Nephron (organoid): ENCODE data around the gene NEGR1.

ENCODE experiments used
- H3K27ac Mint-ChIP-seq, 3 experiments: 2 replicates each; pipeline ENCODE4 v1.8.0; 2020; ENCODE audit warnings: mixed read lengths in 3 of 3, mild to moderate bottlenecking in 2 of 3, moderate library complexity in 1 of 3
- H3K27me3 Mint-ChIP-seq: 2 replicates; pipeline ENCODE4 v1.8.0; 2021; ENCODE audit warnings: low read depth, mild to moderate bottlenecking, moderate library complexity, mixed read lengths
- H3K36me3 Mint-ChIP-seq: 2 replicates; pipeline ENCODE4 v1.8.0; 2020; ENCODE audit warnings: low read depth, mixed read lengths
- H3K4me1 Mint-ChIP-seq: 2 replicates; pipeline ENCODE4 v1.8.0; 2020; ENCODE audit warnings: mixed read lengths
- H3K4me3 Mint-ChIP-seq, 3 experiments: 2 replicates each; pipeline ENCODE4 v1.8.0; 2020; ENCODE audit warnings: mild to moderate bottlenecking in 3 of 3, mixed read lengths in 3 of 3, moderate library complexity in 2 of 3
- H3K9me3 Mint-ChIP-seq: 2 replicates; pipeline ENCODE4 v1.8.0; 2020; ENCODE audit warnings: mixed read lengths
- TF ChIP-seq, protein P1 (sequence below), 3 experiments: fragments of 200-600 bp; sonication (generic); IDR thresholded peaks; one replicate each; pipeline ENCODE4 v1.5.0; 2021; ENCODE audit warnings: antibody characterized with exemption in 3 of 3; ENCODE audit not compliant: unreplicated experiment in 3 of 3

Gene NEGR1

DNA sequence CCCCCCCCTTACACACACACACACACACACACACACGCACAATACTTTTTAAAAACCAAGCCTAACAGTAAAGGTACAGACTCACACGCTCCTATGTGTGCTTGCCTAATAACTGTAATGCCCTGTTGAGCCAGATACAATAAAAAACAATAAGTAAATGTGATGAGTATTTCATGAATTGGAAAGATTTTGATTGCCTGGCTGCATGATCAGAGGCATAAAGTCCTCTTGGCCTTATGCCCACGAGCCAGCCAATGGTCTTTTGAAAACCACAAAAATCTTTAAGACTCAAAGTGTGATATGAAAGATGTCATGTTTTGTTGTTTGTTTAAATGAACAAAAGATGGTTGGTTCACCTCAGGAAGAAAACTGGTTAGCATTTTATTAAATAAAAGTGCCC lies 759.6 kb downstream of the NEGR1 start:
- Mint-ChIP-seq H3K27me3 (peaks cover 3% of the 10 kb centered on the region), H3K36me3 (no peaks in the 10 kb centered on the region), H3K4me1 (no peaks in the 10 kb centered on the region), H3K9me3 (no peaks in the 10 kb centered on the region), H3K4me3 (no peak overlapping the region), H3K27ac (no peak overlapping the region)
- TF ChIP-seq, protein P1, sequence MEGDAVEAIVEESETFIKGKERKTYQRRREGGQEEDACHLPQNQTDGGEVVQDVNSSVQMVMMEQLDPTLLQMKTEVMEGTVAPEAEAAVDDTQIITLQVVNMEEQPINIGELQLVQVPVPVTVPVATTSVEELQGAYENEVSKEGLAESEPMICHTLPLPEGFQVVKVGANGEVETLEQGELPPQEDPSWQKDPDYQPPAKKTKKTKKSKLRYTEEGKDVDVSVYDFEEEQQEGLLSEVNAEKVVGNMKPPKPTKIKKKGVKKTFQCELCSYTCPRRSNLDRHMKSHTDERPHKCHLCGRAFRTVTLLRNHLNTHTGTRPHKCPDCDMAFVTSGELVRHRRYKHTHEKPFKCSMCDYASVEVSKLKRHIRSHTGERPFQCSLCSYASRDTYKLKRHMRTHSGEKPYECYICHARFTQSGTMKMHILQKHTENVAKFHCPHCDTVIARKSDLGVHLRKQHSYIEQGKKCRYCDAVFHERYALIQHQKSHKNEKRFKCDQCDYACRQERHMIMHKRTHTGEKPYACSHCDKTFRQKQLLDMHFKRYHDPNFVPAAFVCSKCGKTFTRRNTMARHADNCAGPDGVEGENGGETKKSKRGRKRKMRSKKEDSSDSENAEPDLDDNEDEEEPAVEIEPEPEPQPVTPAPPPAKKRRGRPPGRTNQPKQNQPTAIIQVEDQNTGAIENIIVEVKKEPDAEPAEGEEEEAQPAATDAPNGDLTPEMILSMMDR (IDR thresholded peaks at IDR 0.05; ENCODE audit: unreplicated experiment in 3 of 3): no peak

DNA sequence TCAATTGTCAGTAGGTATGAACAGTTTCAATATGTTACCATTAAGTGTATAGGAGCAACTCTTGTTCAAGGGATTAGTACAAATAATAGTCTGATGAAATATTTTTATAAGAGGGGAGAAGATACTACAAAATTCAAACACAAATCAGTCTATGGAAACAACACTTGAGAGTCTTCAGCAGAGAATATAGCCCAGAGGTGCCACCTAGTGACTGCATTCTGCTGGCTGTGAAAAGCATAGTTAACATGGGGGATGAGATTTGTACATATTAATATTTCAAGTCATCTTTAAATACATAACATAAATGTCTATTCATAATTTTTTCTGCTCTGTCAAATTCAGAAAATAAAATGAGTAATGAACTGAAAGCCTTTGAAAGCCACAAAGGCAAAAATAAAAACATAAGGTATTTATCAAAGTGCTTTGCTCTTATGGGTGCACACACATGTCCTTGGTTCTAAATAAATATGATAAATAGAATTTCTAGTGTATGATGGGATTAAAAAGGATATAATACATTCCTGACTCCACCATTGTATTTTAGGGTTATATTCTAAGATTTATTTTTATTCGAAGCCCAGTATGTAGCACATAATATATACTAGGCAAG lies 760.6 kb downstream of the NEGR1 start:
- Mint-ChIP-seq H3K27ac (no peak overlapping the region), H3K4me3 (no peak overlapping the region), H3K27me3 (no peaks in the 10 kb centered on the region), H3K9me3 (no peaks in the 10 kb centered on the region), H3K4me1 (no peaks in the 10 kb centered on the region), H3K36me3 (no peaks in the 10 kb centered on the region)
- TF ChIP-seq, protein P1 (IDR thresholded peaks at IDR 0.05; ENCODE audit: unreplicated experiment in 3 of 3): peak; percentile 51 to 72 (median 70)

DNA sequence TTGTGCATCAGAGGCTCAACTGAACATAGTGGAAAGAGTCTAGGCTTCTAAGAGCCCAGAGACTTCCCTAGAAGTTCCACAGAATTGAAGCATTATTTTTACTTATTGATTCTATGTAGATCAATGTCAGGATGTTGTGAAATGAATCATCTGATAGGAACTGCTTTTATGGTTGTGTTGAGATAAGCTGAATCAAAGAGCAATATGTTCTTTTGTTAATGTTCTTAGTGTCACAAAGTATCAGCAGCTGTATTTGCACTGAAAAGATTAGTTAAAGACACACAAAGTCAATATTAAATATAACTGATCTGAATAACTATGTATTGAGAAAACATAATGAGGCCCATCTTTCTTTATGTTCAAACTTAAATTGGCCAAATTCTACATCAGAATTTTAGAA lies 770.8 kb downstream of the NEGR1 start:
- Mint-ChIP-seq H3K9me3 (peaks cover 9% of the 10 kb centered on the region), H3K27ac (no peak overlapping the region), H3K27me3 (no peaks in the 10 kb centered on the region), H3K4me1 (no peaks in the 10 kb centered on the region), H3K4me3 (no peak overlapping the region), H3K36me3 (no peaks in the 10 kb centered on the region)
- TF ChIP-seq, protein P1 (IDR thresholded peaks at IDR 0.05; ENCODE audit: unreplicated experiment in 3 of 3): no peak

DNA sequence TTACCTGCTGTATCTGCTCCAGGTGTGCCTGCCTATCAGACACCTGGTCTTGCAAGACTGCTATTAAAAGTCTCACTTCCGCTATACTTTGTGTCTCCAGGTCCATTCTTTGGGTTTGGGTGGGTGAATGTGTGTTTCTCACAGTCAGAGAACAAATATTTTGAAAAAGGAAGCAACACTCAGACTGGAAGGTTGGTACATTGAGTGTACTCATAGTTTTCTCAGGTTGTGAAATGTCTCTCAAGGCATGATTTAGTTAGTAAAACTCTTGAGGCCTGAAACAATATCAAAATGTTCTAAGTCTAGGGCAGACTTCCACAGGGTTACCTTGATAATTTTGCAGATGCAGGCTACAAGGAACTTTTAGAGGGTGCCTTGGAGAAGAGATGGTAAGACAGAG lies 771.6 kb downstream of the NEGR1 start:
- Mint-ChIP-seq H3K4me3 (no peak overlapping the region), H3K4me1 (no peaks in the 10 kb centered on the region), H3K27ac (no peak overlapping the region), H3K9me3 (peaks cover 13% of the 10 kb centered on the region), H3K36me3 (no peaks in the 10 kb centered on the region), H3K27me3 (no peaks in the 10 kb centered on the region)
- TF ChIP-seq, protein P1 (IDR thresholded peaks at IDR 0.05; ENCODE audit: unreplicated experiment in 3 of 3): no peak

DNA sequence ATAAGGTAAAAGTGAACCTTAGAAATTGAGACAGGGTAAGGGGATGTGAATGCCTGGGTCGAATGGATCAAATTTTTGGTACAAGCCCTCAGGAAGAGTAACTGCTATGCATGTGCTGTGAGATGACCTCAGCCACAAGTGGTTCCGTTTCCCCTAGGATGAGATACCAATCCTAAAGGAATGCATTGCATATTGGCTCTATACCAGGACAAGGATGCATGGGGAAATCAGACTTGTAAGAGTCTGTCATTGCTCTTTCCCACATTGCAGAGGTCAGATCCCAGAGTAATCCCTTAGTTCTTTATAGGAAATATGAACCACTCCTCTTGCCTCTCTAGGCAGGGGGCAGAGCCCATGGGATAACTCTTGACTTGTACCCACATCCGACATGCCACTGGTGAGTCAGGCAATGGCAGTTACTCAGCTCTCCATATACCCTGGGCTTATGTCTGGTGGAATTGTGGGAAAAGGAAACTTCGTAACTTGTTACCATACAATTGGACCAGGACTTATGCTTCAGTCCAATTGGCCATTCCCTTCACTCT lies 773.2 kb downstream of the NEGR1 start:
- H3K4me3 Mint-ChIP-seq: no peak overlapping the region
- no peaks in the 10 kb centered on the region for H3K27me3 Mint-ChIP-seq
- H3K4me1 Mint-ChIP-seq: no peaks in the 10 kb centered on the region
- TF ChIP-seq, protein P1 (IDR thresholded peaks at IDR 0.05; ENCODE audit: unreplicated experiment in 3 of 3): no peak
- no peak overlapping the region for H3K27ac Mint-ChIP-seq
- peaks cover 13% of the 10 kb centered on the region for H3K9me3 Mint-ChIP-seq
- H3K36me3 Mint-ChIP-seq: no peaks in the 10 kb centered on the region

DNA sequence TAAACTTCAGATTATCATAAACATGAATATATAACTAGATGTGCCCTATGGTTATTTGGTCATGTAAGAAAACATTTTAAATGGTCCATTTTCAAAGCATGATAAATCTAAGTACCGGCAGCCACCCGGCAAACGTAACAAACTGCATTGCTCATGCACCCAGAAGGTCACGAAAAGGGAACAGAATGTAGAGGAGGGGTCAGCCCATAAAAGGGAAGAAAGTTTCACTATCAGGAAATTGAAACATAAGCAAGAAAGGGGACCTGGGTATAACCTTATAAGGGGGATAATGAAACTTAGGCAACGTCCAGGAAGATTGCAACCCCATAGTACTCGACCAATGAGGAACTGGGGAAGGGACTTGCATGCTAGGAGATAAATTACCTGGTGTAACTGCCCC lies 780.3 kb downstream of the NEGR1 start:
- Mint-ChIP-seq H3K27ac (no peak overlapping the region), H3K36me3 (no peaks in the 10 kb centered on the region), H3K27me3 (no peaks in the 10 kb centered on the region), H3K9me3 (peaks cover 12% of the 10 kb centered on the region), H3K4me3 (no peak overlapping the region), H3K4me1 (no peaks in the 10 kb centered on the region)
- TF ChIP-seq, protein P1 (IDR thresholded peaks at IDR 0.05; ENCODE audit: unreplicated experiment in 3 of 3): no peak
